IMR-90 (cell line): ENCODE results near the gene OXSR1.

Experiments used
- CEBPB ChIP-seq: IDR thresholded peaks from 2 replicates; pipeline ENCODE4 v1.6.1; 2012; ENCODE audit warnings: low read depth, low read length, improper control_type of control experiment
- MAZ ChIP-seq: IDR thresholded peaks from 2 replicates; pipeline ENCODE4 v1.6.1; 2012; ENCODE audit warnings: low read depth, mild to moderate bottlenecking, low read length, improper control_type of control experiment, moderate library complexity, borderline replicate concordance
- POLR2A ChIP-seq: IDR thresholded peaks from 2 replicates; pipeline ENCODE4 v1.6.1; 2012; ENCODE audit warnings: mild to moderate bottlenecking, low read depth, low read length
- RAD21 ChIP-seq: IDR thresholded peaks from 2 replicates; pipeline ENCODE4 v1.6.1; 2012; ENCODE audit warnings: low read length, improper control_type of control experiment
- RCOR1 ChIP-seq: IDR thresholded peaks from 2 replicates; pipeline ENCODE4 v1.6.1; 2012; ENCODE audit warnings: mild to moderate bottlenecking, low read length, improper control_type of control experiment; ENCODE audit not compliant: insufficient replicate concordance
- RFX5 ChIP-seq: IDR thresholded peaks from 2 replicates; pipeline ENCODE4 v1.8.0; 2012; ENCODE audit warnings: low read depth, mild to moderate bottlenecking, low read length, moderate library complexity
- TF ChIP-seq, protein P1 (sequence below): conservative IDR thresholded peaks from 2 replicates; pipeline ENCODE4 v1.5.1; 2012; ENCODE audit warnings: mild to moderate bottlenecking, low read depth, low read length, improper control_type of control experiment

DNA sequence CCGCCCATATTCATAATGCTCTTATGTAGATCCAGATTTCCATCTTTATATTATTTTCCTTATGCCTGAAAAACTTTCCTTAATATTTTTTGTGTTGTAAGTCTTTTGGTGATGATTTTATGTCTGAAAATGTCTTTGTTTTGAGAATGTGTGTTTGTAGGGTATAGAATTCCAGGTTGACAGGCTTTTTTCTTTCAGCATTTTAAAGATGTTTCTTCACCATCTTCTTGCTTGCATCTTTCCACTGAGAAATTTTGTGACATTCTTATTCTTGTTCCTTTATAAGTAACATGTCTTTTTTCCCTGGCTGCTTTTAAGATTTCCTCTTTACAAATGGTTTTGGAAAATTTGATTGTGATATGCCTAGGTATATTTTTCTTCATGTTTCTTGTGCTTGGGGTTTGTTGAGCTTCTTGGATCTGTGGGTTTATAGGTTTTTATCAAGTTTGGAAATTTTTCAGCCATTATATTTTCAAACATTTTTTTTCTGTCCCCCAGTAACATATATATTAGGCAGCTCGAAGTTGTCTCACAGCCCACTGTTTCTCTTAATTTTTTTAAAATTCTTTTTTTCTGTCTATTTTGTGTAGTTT is 73.2 kb downstream of the OXSR1 start:
- TF ChIP-seq, protein P1, sequence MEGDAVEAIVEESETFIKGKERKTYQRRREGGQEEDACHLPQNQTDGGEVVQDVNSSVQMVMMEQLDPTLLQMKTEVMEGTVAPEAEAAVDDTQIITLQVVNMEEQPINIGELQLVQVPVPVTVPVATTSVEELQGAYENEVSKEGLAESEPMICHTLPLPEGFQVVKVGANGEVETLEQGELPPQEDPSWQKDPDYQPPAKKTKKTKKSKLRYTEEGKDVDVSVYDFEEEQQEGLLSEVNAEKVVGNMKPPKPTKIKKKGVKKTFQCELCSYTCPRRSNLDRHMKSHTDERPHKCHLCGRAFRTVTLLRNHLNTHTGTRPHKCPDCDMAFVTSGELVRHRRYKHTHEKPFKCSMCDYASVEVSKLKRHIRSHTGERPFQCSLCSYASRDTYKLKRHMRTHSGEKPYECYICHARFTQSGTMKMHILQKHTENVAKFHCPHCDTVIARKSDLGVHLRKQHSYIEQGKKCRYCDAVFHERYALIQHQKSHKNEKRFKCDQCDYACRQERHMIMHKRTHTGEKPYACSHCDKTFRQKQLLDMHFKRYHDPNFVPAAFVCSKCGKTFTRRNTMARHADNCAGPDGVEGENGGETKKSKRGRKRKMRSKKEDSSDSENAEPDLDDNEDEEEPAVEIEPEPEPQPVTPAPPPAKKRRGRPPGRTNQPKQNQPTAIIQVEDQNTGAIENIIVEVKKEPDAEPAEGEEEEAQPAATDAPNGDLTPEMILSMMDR: no peak
- no peak for TF ChIP-seq POLR2A
- no peak for TF ChIP-seq RFX5
- no peak for TF ChIP-seq MAZ
- TF ChIP-seq RAD21: no peak
- no peak for TF ChIP-seq CEBPB
- TF ChIP-seq RCOR1: no peak
